NCI-H1436 treated with DMSO at 0.1 percent for 48 hours (cell line): ENCODE results near the gene ANAPC5.
"Not testable (repeated sequence)": the region's sequence is repeated elsewhere in the genome, so short reads cannot be mapped to it uniquely, and the experiment has no call there.

Experiments
- DNase-seq: peaks from one replicate; lab custom pipeline; 2025; lab: John Stamatoyannopoulos, UW

The ANAPC5 gene

GRCh38 chr12:121314431-121314830, 37.8 kb downstream of the ANAPC5 start:
- DNase-seq, result no peak

GRCh38 chr12:121310231-121310630, 42.0 kb downstream of the ANAPC5 start:
- not testable (repeated sequence) for DNase-seq

- not testable (repeated sequence) for DNase-seq
Observed at GRCh38 chr12:121307397-121307796, 44.8 kb downstream of the ANAPC5 start.

GRCh38 chr12:121304306-121304705, 47.9 kb downstream of the ANAPC5 start:
- no peak for DNase-seq

GRCh38 chr12:121301876-121302275, 50.3 kb downstream of the ANAPC5 start:
- no peak for DNase-seq

- DNase-seq, result peak; percentile 28
Observed at GRCh38 chr12:121300083-121300819, 52.0 kb downstream of the ANAPC5 start.

GRCh38 chr12:121299662-121300061, 52.5 kb downstream of the ANAPC5 start:
- DNase-seq, result no peak

GRCh38 chr12:121298411-121298810, 53.8 kb downstream of the ANAPC5 start:
- DNase-seq, result not testable (repeated sequence)

GRCh38 chr12:121297435-121297991, 54.7 kb downstream of the ANAPC5 start:
- no peak for DNase-seq

- peak; percentile 43 for DNase-seq
Observed at GRCh38 chr12:121296618-121297434, 55.4 kb downstream of the ANAPC5 start, which contains the start of gene CAMKK2. CAMKK2 (minus strand) TSS chr12:121296709; CDS start chr12:121274526, 22,183 bp downstream.

GRCh38 chr12:121295746-121296617, 56.2 kb downstream of the ANAPC5 start:
- DNase-seq, result no peak

- no peak for DNase-seq
Observed at GRCh38 chr12:121295116-121295745, 57.0 kb downstream of the ANAPC5 start.

- DNase-seq, result no peak
Observed at GRCh38 chr12:121294151-121294889, 57.9 kb downstream of the ANAPC5 start.

- DNase-seq, result no peak
Observed at GRCh38 chr12:121293603-121294002, 58.6 kb downstream of the ANAPC5 start.

GRCh38 chr12:121290410-121290809, 61.8 kb downstream of the ANAPC5 start:
- no peak for DNase-seq

- DNase-seq, result no peak
Observed at GRCh38 chr12:121289962-121290361, 62.2 kb downstream of the ANAPC5 start.

- no peak for DNase-seq
Observed at GRCh38 chr12:121288986-121289385, 63.2 kb downstream of the ANAPC5 start.

GRCh38 chr12:121288158-121288845, 63.9 kb downstream of the ANAPC5 start:
- DNase-seq, result no peak

GRCh38 chr12:121287267-121287954, 64.8 kb downstream of the ANAPC5 start:
- DNase-seq, result no peak
